Skeletal muscle tissue (tissue), 4 donors: Measurements from ENCODE around the gene CEP85L. TPM values are rescaled to one million over a fixed set of nuclear protein-coding genes. Genes with fewer than 3 reads are reported as not detected.

Experiments
- H3K27ac ChIP-seq: one replicate; pipeline ENCODE4 v1.7.0; 2013; ENCODE audit warnings: mild to moderate bottlenecking, low read depth, low read length, inconsistent platforms
- H3K27me3 ChIP-seq, 3 donors: one replicate each; pipeline ENCODE4 v1.7.0; 2013; ENCODE audit warnings: low read length in 3 of 3; ENCODE audit not compliant: control insufficient read depth in 3 of 3, insufficient read depth in 3 of 3
- H3K36me3 ChIP-seq, 3 donors: one replicate each; pipeline ENCODE4 v1.7.0; 2013; ENCODE audit warnings: low read length in 3 of 3; ENCODE audit not compliant: control insufficient read depth in 3 of 3, insufficient read depth in 3 of 3
- H3K4me1 ChIP-seq, 3 donors: one replicate each; pipeline ENCODE4 v1.7.0; 2013; ENCODE audit warnings: low read length in 3 of 3, mild to moderate bottlenecking in 3 of 3; ENCODE audit not compliant: control insufficient read depth in 3 of 3, insufficient read depth in 3 of 3
- H3K4me3 ChIP-seq, 3 donors: one replicate each; pipeline ENCODE4 v1.7.0; 2013; ENCODE audit warnings: low read length in 3 of 3
- H3K9ac ChIP-seq, 3 donors: one replicate each; pipeline ENCODE4 v1.7.0; 2013; ENCODE audit warnings: low read length in 3 of 3, mild to moderate bottlenecking in 3 of 3, moderate library complexity in 2 of 3, low read depth in 1 of 3
- H3K9me3 ChIP-seq, 3 donors: one replicate each; pipeline ENCODE4 v1.7.0; 2013; ENCODE audit warnings: low read length in 3 of 3; ENCODE audit not compliant: control insufficient read depth in 3 of 3
- total RNA-seq: library from RNA; depleted of rRNA; stranded (reverse); fragments of >200 nt; gene quantifications from one replicate; pipeline ENCODE4 v1.2.3, GENCODE V29; 2014
- donor health status: Osteomylitis.

CEP85L gene
- total RNA-seq, 1 donor from 2014 or later: 42.3 TPM

GRCh38 chr6:118567974-118568373 lies 83.4 kb downstream of the CEP85L start:
- H3K9ac ChIP-seq: no peak overlapping the region
- no peak overlapping the region for H3K4me3 ChIP-seq
- peaks cover 8 to 17% (median 12%) of the 10 kb centered on the region in 3 donors for H3K4me1 ChIP-seq
- no peak overlapping the region for H3K27ac ChIP-seq
- no peaks in the 10 kb centered on the region for H3K9me3 ChIP-seq
- H3K36me3 ChIP-seq: peaks cover 0 to 6% (median 0%) of the 10 kb centered on the region in 3 donors
- H3K27me3 ChIP-seq: no peaks in the 10 kb centered on the region

GRCh38 chr6:118565311-118565960 lies 86.0 kb downstream of the CEP85L start:
- H3K4me3 ChIP-seq: no peak overlapping the region
- H3K27ac ChIP-seq: no peak overlapping the region
- H3K36me3 ChIP-seq: peaks cover 0 to 6% (median 0%) of the 10 kb centered on the region in 3 donors
- no peak overlapping the region for H3K9ac ChIP-seq
- no peaks in the 10 kb centered on the region for H3K27me3 ChIP-seq
- H3K9me3 ChIP-seq: no peaks in the 10 kb centered on the region
- H3K4me1 ChIP-seq: peaks cover 8 to 14% (median 11%) of the 10 kb centered on the region in 3 donors

GRCh38 chr6:118562959-118563358 lies 88.4 kb downstream of the CEP85L start:
- no peak overlapping the region for H3K9ac ChIP-seq
- H3K4me3 ChIP-seq: no peak overlapping the region
- no peaks in the 10 kb centered on the region for H3K27me3 ChIP-seq
- peaks cover 0 to 6% (median 0%) of the 10 kb centered on the region in 3 donors for H3K36me3 ChIP-seq
- no peaks in the 10 kb centered on the region for H3K9me3 ChIP-seq
- H3K4me1 ChIP-seq: peaks cover 9 to 15% (median 13%) of the 10 kb centered on the region in 3 donors
- no peak overlapping the region for H3K27ac ChIP-seq

GRCh38 chr6:118562248-118562647 lies 89.1 kb downstream of the CEP85L start:
- Histone ChIP-seq H3K9ac (no peak overlapping the region), H3K27ac (no peak overlapping the region), H3K9me3 (no peaks in the 10 kb centered on the region), H3K4me1 (peaks cover 13 to 15% (median 15%) of the 10 kb centered on the region in 3 donors), H3K36me3 (peaks cover 0 to 6% (median 4%) of the 10 kb centered on the region in 3 donors), H3K4me3 (no peak overlapping the region), H3K27me3 (no peaks in the 10 kb centered on the region)

GRCh38 chr6:118559659-118560058 lies 91.7 kb downstream of the CEP85L start:
- Histone ChIP-seq H3K4me3 (no peak overlapping the region), H3K27ac (peak overlapping the region; percentile 88), H3K4me1 (peaks cover 14 to 16% (median 15%) of the 10 kb centered on the region in 3 donors), H3K36me3 (peaks cover 0 to 5% (median 3%) of the 10 kb centered on the region in 3 donors), H3K27me3 (no peaks in the 10 kb centered on the region), H3K9me3 (no peaks in the 10 kb centered on the region), H3K9ac (no peak overlapping the region)

- H3K27ac ChIP-seq: peak overlapping the region; percentile 88
- no peaks in the 10 kb centered on the region for H3K27me3 ChIP-seq
- peaks cover 14 to 19% (median 16%) of the 10 kb centered on the region in 3 donors for H3K4me1 ChIP-seq
- H3K9ac ChIP-seq: peak overlapping the region in 1 of 3 donors; percentile 17
- H3K9me3 ChIP-seq: no peaks in the 10 kb centered on the region
- H3K36me3 ChIP-seq: peaks cover 0 to 5% (median 3%) of the 10 kb centered on the region in 3 donors
- H3K4me3 ChIP-seq: no peak overlapping the region
These were observed 92.8 kb downstream of the CEP85L start for GRCh38 chr6:118558464-118559217.

- Histone ChIP-seq H3K4me3 (peak overlapping the region in 1 of 3 donors; percentile 35), H3K9me3 (no peaks in the 10 kb centered on the region), H3K9ac (peak overlapping the region in 2 of 3 donors; percentile 10 to 42), H3K36me3 (peaks cover 0 to 5% (median 3%) of the 10 kb centered on the region in 3 donors), H3K4me1 (peaks cover 10 to 20% (median 18%) of the 10 kb centered on the region in 3 donors), H3K27me3 (no peaks in the 10 kb centered on the region), H3K27ac (peak overlapping the region; percentile 88)
These were observed 96.7 kb downstream of the CEP85L start for GRCh38 chr6:118554698-118555097.

GRCh38 chr6:118553132-118553531 lies 98.3 kb downstream of the CEP85L start:
- Histone ChIP-seq H3K4me3 (peak overlapping the region in 2 of 3 donors; percentile 31 to 41), H3K4me1 (peaks cover 5 to 14% (median 14%) of the 10 kb centered on the region in 3 donors), H3K27ac (peak overlapping the region; percentile 88), H3K9me3 (no peaks in the 10 kb centered on the region), H3K27me3 (no peaks in the 10 kb centered on the region), H3K9ac (peak overlapping the region; percentile 59 to 81 (median 77)), H3K36me3 (peaks cover 0 to 5% (median 3%) of the 10 kb centered on the region in 3 donors)

GRCh38 chr6:118551063-118552053 lies 100.0 kb downstream of the CEP85L start:
- Histone ChIP-seq H3K27me3 (no peaks in the 10 kb centered on the region), H3K9ac (peak overlapping the region; percentile 81 to 86 (median 81)), H3K27ac (peak overlapping the region; percentile 88), H3K4me1 (peaks cover 0 to 11% (median 5%) of the 10 kb centered on the region in 3 donors), H3K36me3 (peaks cover 0 to 3% (median 0%) of the 10 kb centered on the region in 3 donors), H3K9me3 (no peaks in the 10 kb centered on the region), H3K4me3 (peak overlapping the region; percentile 65 to 80 (median 72))
